Natural killer cell (primary cell): Measurements from ENCODE around the gene ANKRD28. TPM values are rescaled to one million over a fixed set of nuclear protein-coding genes. Genes with fewer than 3 reads are reported as not detected.
A peak's percentile ranks its signal among the peaks of the same experiment; 100 is the strongest.

Experiments used
- ATAC-seq, 3 donors: fragments of 150-1000 bp in 2 of 3; fragments of 200-7000 bp in 1 of 3; cut with Tn5 transposase; 1 replicate in 1 of 3; 2 replicates in 2 of 3; pipeline ENCODE4 v1.10.0; 2021; ENCODE audit warnings: mild to moderate bottlenecking in 2 of 3, moderate library complexity in 2 of 3
- DNase-seq, 2 donors: peaks; one replicate each; pipeline versions ENCODE4 v3.0.0 to v3.0.0-alpha.2; 2013 to 2021; ENCODE audit warnings: mixed read lengths in 1 of 2
- H3K27ac ChIP-seq: one replicate; pipeline ENCODE4 v1.5.1; 2013; ENCODE audit warnings: mild to moderate bottlenecking, low read length
- H3K27me3 ChIP-seq: one replicate; pipeline ENCODE4 v1.6.1; 2013; ENCODE audit warnings: low read length; ENCODE audit not compliant: control insufficient read depth, insufficient read depth
- H3K36me3 ChIP-seq: one replicate; pipeline ENCODE4 v1.6.1; 2013; ENCODE audit warnings: low read length; ENCODE audit not compliant: control insufficient read depth, insufficient read depth
- H3K4me1 ChIP-seq: one replicate; pipeline ENCODE4 v1.6.1; 2013; ENCODE audit warnings: low read length; ENCODE audit not compliant: control insufficient read depth, insufficient read depth
- H3K4me3 ChIP-seq: one replicate; pipeline ENCODE4 v1.5.1; 2013; ENCODE audit warnings: low read length
- H3K9me3 ChIP-seq: one replicate; pipeline ENCODE4 v1.6.1; 2013; ENCODE audit warnings: low read length; ENCODE audit not compliant: control insufficient read depth, insufficient read depth
- H3K27ac Mint-ChIP-seq, 2 donors: one replicate each; pipeline ENCODE4 v1.8.0; 2022; ENCODE audit warnings: mild to moderate bottlenecking in 2 of 2, mixed read lengths in 2 of 2, moderate library complexity in 1 of 2
- H3K27me3 Mint-ChIP-seq, 2 donors: one replicate each; pipeline ENCODE4 v1.8.0; 2022; ENCODE audit warnings: low read depth in 2 of 2, mixed read lengths in 2 of 2
- H3K36me3 Mint-ChIP-seq: one replicate; pipeline ENCODE4 v1.8.0; 2022; ENCODE audit warnings: mixed read lengths
- H3K4me1 Mint-ChIP-seq, 2 donors: one replicate each; pipeline ENCODE4 v1.8.0; 2022; ENCODE audit warnings: mixed read lengths in 2 of 2
- H3K4me3 Mint-ChIP-seq: one replicate; pipeline ENCODE4 v1.8.0; 2022; ENCODE audit warnings: mild to moderate bottlenecking, moderate library complexity, mixed read lengths
- H3K9me3 Mint-ChIP-seq, 2 donors: one replicate each; pipeline ENCODE4 v1.8.0; 2022; ENCODE audit warnings: mixed read lengths in 2 of 2
- WGBS: methylation state at CpG from one replicate; pipeline ENCODE4 v1.1.7; 2013; ENCODE audit warnings: missing lambda C conversion rate; ENCODE audit not compliant: insufficient coverage; 5-methylcytosine and 5-hydroxymethylcytosine counted together
- intact Hi-C: fragments of 100-400 bp; cut with micrococcal nuclease; formaldehyde crosslinking; loops from one replicate; pipeline ENCODE4 v1.14.2; 2022
- total RNA-seq, 4 donors: library from RNA; stranded (reverse); fragments of 120-200 nt in 1 of 4; gene quantifications; one replicate each; pipeline versions ENCODE4 v1.2.3 to v1.2.4, GENCODE V29; 2013 to 2022
- TF ChIP-seq, protein P1 (sequence below): fragments of 200-600 bp; IDR thresholded peaks from one replicate; pipeline ENCODE4 v1.8.0; 2022; ENCODE audit warnings: antibody characterized with exemption

Gene ANKRD28
- total RNA-seq, 3 donors from 2014 or later (not counting 1 experiment from before 2014, with no cell fraction given): 58.0 to 99.7 (median 91.7) TPM

DNA sequence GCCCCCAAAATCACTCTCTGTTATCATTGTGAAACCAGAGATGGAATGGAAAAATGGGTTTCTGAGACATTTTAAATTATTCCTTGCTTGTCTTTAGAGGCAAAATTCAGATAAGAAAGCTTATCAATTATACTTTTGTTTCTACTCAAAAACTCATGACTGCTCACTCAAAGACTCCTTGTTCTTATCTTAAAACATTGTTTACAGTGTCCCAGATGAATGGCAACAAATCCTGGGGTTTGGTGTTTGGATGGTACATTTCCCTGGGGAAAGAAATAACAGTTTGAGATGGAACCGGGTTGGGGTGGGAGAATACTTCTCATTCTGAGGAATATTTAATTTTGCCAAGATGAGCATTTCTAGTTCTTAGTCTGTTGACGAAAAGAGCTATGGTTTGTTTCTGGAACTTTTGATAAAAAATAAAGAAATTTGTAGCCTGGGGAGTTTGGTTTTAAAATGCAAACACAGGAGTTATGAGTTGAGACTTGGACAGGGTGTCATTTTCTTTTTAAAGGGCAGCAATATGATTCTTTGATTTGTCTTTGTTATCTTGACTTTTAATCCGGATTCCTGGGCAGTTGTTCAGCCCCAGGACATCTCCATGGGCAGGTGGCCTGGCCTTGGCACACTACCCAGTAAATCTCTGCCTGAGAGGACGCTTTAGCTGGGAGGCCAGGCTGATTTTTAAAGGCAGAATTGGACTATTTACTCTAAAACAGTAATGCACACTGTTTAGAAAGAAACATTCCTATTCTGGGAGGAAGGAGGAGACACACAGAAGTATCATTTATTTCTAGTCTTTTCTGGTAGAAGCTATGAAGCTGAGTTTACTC is 163.8 kb downstream of the ANKRD28 start:
- 80% methylated on average over 2 of the region's 4 CpGs for WGBS
- Mint-ChIP-seq H3K4me1 (peaks cover 55 to 58% of the 10 kb centered on the region in 2 donors), H3K27ac (peak overlapping the region in 1 of 2 donors; percentile 65), H3K27me3 (no peaks in the 10 kb centered on the region), H3K36me3 (no peaks in the 10 kb centered on the region), H3K4me3 (peak overlapping the region; percentile 17), H3K9me3 (no peaks in the 10 kb centered on the region)
- ATAC-seq: no peak
- H3K4me1 ChIP-seq: peaks cover 33% of the 10 kb centered on the region
- no peaks in the 10 kb centered on the region for H3K36me3 ChIP-seq
- TF ChIP-seq, protein P1, sequence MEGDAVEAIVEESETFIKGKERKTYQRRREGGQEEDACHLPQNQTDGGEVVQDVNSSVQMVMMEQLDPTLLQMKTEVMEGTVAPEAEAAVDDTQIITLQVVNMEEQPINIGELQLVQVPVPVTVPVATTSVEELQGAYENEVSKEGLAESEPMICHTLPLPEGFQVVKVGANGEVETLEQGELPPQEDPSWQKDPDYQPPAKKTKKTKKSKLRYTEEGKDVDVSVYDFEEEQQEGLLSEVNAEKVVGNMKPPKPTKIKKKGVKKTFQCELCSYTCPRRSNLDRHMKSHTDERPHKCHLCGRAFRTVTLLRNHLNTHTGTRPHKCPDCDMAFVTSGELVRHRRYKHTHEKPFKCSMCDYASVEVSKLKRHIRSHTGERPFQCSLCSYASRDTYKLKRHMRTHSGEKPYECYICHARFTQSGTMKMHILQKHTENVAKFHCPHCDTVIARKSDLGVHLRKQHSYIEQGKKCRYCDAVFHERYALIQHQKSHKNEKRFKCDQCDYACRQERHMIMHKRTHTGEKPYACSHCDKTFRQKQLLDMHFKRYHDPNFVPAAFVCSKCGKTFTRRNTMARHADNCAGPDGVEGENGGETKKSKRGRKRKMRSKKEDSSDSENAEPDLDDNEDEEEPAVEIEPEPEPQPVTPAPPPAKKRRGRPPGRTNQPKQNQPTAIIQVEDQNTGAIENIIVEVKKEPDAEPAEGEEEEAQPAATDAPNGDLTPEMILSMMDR: no peak
- H3K27ac ChIP-seq: no peak overlapping the region
- no peak for DNase-seq
- intact Hi-C loops: no loop called here
- H3K27me3 ChIP-seq: no peaks in the 10 kb centered on the region
- H3K4me3 ChIP-seq: no peak overlapping the region
- no peaks in the 10 kb centered on the region for H3K9me3 ChIP-seq

DNA sequence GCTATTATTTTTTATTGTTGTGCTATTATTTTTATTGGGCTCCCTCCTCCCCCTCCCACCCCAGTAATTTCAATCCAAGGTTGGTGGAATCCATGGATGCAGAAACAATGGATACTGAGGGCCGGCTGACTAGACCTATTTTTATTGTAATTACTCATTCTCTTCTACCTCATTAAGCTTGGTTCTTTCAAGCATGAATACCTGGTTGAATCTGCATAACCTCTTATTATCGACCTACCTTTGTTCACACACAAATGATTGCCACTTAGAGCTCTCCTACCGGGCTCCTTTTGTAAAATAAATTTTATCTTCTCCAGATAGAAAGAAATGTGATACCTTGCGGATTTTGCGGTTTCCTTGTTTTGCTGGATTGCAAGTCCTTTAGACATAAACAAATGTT is 164.6 kb downstream of the ANKRD28 start:
- TF ChIP-seq, protein P1: no peak
- no peak overlapping the region for H3K27ac Mint-ChIP-seq
- WGBS: 93% methylated on average over 5 of the region's 5 CpGs
- Histone ChIP-seq H3K4me1 (peaks cover 31% of the 10 kb centered on the region), H3K4me3 (no peak overlapping the region), H3K27me3 (no peaks in the 10 kb centered on the region), H3K9me3 (no peaks in the 10 kb centered on the region), H3K36me3 (no peaks in the 10 kb centered on the region), H3K27ac (no peak overlapping the region)
- ATAC-seq: no peak
- H3K9me3 Mint-ChIP-seq: no peaks in the 10 kb centered on the region
- no peak for DNase-seq
- H3K36me3 Mint-ChIP-seq: no peaks in the 10 kb centered on the region
- H3K4me1 Mint-ChIP-seq: peaks cover 50 to 51% of the 10 kb centered on the region in 2 donors
- H3K27me3 Mint-ChIP-seq: no peaks in the 10 kb centered on the region
- intact Hi-C loops: no loop called here
- H3K4me3 Mint-ChIP-seq: no peak overlapping the region

DNA sequence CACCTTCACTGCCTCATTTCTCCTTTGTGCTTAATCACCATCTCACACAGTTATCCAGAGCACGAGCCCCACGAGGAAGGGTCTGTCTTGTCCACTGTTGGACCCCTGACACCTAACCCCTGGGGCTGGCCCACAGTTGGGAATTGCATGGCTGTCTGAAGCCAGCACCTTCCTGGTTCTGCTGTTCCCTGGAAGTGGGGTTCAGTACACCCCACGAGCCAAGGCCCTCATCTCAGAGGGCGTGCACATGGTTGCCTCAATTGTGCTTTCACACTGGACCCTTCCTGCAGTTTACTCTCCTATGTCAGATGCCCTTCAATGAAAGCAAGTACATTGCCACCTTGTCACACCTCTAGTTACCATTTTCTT is 165.6 kb downstream of the ANKRD28 start:
- intact Hi-C loops: no loop called here
- no peak overlapping the region for H3K4me3 Mint-ChIP-seq
- H3K27ac ChIP-seq: no peak overlapping the region
- H3K9me3 ChIP-seq: no peaks in the 10 kb centered on the region
- no peak for ATAC-seq
- H3K4me1 ChIP-seq: peaks cover 24% of the 10 kb centered on the region
- H3K36me3 Mint-ChIP-seq: no peaks in the 10 kb centered on the region
- H3K4me1 Mint-ChIP-seq: peaks cover 40 to 42% of the 10 kb centered on the region in 2 donors
- peak overlapping the region in 1 of 2 donors; percentile 42 for H3K27ac Mint-ChIP-seq
- no peaks in the 10 kb centered on the region for H3K9me3 Mint-ChIP-seq
- 95% methylated on average over 4 of the region's 4 CpGs for WGBS
- no peak overlapping the region for H3K4me3 ChIP-seq
- TF ChIP-seq, protein P1: no peak
- H3K36me3 ChIP-seq: no peaks in the 10 kb centered on the region
- H3K27me3 ChIP-seq: no peaks in the 10 kb centered on the region
- no peaks in the 10 kb centered on the region for H3K27me3 Mint-ChIP-seq
- DNase-seq: no peak
